Mesenteric fat pad (tissue), 1 donor: ENCODE results near the gene FRMPD2. TPM values are rescaled to one million over a fixed set of nuclear protein-coding genes. Genes with fewer than 3 reads are reported as not detected.
"Not testable (repeated sequence)": the region's sequence is repeated elsewhere in the genome, so short reads cannot be mapped to it uniquely, and the experiment has no call there.

ENCODE experiments used
- DNase-seq: peaks from one replicate; pipeline ENCODE4 v3.0.0-alpha.2; 2020; ENCODE audit warnings: low spot score
- total RNA-seq: library from RNA; stranded (reverse); fragmentation: NEBNext Ultra II Directional; extraction: Animal tissue kit (Norgen Biotek cat#: 25700); gene quantifications from one replicate; pipeline ENCODE4 v1.2.1, GENCODE V29; 2021
- donor health status: DM: yes; HTN: yes; CAD: no.

FRMPD2 gene
- total RNA-seq, 1 donor from 2014 or later: not detected

- DNase-seq: no peak
Observed at GRCh38 chr10:48233559-48234005, 40.9 kb downstream of the FRMPD2 start.

DNA sequence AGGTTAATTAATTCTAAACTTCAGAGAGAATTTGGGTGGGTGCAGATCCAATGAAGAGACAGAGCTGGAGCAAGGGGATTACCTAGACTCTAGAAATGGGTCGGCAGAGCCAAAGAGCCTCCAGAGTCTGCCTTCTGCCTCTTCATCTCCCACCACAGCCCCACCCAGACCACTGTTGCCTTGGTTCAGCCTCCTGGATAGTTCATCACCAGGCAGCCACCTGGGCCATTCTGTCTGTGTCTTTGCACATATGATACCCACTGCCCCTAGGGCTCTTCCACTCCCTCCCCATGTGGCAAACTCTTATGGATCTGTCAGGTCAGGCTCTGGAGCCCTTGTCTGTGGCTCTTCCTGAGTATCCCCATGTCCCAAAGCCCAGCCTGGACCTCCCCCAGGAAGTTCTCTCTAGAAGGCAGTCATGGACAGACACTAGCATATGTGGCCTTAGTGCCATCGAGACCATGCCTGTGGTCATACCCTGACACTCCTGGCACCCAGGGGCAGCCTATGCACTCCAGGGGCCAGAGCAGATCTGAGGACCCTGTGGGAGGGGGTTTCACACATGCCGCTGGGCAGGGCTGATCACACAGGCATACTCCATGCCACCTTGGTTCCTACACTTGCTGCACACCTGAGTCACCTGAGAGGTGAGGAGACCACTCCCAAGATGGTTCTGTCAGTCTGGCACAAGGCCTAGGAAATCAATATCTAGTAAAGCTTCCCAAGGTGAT is 41.6 kb downstream of the FRMPD2 start:
- DNase-seq: peak; percentile 59

DNA sequence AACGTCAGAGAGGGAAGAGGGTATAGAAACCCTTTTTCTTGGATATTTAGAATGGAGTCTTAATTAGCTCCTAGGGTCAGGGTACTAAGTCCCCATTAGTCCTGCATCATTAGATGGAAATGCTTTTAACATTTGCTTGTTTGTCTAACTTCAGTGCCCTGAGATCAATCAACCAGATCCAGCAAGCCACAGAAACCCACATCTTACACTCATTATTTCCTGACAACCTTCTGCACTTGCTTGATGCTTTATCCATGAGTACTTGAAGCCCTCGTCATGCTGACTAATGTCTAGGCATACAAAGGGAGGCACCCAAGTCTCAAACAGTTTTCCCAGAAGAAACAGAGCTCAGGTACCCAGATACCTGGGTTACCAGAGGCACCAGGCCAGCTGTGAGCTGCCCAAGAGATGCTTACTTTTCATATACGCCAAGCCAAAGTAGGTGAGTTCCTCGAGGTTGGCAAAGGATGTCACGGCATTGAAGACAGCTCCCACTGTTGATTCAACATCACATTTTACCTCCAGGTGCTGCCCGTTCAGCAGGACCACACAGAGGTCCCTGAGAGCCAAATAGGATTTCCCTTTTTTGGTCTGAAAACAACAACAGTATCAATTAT is 42.7 kb downstream of the FRMPD2 start:
- DNase-seq: no peak

GRCh38 chr10:48231178-48231577 is 43.3 kb downstream of the FRMPD2 start:
- no peak for DNase-seq

- DNase-seq: no peak
Observed at GRCh38 chr10:48227213-48227612, 47.3 kb downstream of the FRMPD2 start.

DNA sequence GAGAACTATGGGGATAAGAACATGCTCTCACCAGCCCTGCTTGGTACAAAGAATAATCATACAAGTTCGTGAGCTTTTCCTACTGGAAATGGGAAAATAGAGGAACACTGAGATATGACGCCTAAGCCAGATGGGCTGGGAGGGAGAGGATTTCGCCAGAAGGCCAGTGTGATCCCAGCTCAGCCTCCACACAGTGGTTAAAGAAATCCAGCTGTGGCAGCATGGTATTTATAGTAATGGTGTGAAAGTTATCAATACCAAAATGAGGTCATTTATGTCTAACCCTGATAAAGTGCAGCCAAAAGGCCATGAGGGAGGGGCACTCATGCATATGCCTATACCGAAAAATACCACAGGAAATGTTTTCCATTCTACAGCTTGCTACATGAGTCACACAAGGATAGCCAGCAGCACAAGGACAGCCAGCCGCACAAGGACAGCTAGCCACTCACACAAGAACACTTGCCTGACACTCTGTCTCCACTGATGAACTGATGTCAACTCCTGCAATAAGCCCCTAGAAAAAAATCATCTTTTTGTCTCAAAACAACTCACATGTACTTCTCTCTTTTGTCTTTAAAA is 49.4 kb downstream of the FRMPD2 start:
- DNase-seq: no peak

DNA sequence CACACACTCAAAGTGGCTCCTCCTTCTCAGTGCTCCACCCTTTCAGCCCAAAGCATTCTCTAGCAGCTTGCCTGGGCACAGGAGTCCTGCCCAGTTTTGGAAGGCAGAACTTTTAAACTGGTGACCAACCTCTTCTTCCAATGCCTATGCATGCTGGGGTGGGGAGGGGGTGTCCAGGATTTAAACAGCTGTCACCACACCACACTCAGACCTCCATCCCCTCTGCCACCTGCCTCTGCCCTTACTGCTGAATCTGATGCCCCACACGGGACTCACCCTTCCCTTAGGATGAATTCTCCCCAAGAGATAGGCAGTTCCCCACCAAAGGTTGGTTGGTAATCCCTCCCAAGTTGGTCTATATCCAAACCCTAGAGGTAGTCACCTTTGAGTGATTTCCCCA is 50.2 kb downstream of the FRMPD2 start:
- no peak for DNase-seq

DNA sequence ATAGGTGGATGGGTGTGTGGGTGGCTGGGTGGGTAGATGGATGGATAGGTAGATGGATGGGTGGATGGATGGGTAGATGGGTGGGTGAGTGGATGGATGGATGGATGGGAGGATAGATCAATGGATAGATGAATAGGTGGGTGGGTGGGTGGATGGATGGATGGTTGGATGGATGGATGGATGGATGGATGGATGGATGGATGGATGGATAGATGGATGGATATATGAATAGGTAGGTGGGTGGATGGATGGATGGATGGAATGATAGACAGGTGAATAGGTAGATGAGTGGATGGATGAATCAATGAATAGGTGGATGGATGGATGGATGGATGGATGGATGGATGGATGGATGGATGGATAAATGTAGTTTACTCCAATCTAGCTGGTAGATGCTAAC is 52.7 kb downstream of the FRMPD2 start:
- DNase-seq: no peak

DNA sequence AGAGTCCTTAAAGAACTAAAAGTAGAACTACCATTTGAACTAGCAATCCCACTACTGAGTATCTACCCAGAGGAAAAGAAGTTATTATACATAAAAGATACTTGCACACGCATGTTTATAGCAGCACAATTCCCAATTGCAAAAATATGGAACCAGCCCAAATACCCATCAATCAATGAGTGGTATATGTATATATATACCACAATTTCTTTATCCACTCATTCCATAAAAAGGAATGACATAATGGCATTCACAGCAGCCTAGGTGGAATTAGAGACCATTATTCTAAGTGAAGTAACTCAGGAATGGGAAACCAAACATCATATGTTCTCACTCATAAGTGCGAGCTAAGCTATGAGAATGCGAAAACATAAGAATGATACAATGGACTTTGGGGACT is 53.5 kb downstream of the FRMPD2 start:
- DNase-seq: not testable (repeated sequence)

DNA sequence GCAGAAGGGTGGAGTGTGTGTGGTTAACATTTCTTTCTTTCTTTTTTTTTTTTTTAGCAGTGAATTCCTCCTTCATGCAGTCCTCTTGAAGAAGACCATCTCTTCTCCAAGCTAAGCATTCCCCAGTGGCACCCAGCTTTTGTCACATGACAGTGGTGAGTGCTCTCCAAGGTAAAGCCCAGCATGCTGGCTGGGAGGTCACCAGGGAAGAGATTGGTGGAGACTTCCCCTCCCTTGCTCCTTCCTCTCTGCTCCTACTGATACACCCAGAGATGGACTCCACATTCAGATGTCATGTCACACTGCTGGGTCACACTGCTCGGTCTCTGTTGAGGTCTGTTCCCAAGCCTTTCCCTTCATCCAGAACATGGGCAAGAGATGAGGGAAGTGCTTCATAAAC is 55.3 kb downstream of the FRMPD2 start:
- DNase-seq: no peak

GRCh38 chr10:48216744-48217143 is 57.8 kb downstream of the FRMPD2 start:
- DNase-seq: no peak

- no peak for DNase-seq
Observed at GRCh38 chr10:48216204-48216505, 58.3 kb downstream of the FRMPD2 start.

- DNase-seq: no peak
Observed at GRCh38 chr10:48215486-48216203, 58.9 kb downstream of the FRMPD2 start.

GRCh38 chr10:48214716-48215485 is 59.6 kb downstream of the FRMPD2 start:
- DNase-seq: no peak

- DNase-seq: no peak
Observed at GRCh38 chr10:48213047-48213446, 61.4 kb downstream of the FRMPD2 start.

DNA sequence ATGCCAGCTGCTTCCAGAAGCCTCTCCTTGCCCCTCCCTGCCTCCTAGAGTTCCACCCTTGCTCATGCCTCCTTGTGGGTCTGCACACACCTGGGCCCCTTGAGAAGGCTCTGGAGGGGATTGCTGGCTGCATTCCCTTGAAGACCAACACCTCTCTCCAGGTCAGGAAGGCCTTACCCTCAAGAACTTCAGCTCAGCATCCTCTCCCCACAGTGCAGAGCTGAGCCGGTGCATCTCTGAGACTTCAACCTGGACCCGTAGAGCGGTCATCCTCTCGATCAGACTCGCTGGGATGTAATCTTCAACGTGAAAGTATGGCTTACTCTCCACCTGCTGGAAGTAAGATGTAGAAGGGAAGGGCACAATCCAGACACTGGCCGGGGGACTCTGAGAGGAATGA is 62.7 kb downstream of the FRMPD2 start:
- no peak for DNase-seq

DNA sequence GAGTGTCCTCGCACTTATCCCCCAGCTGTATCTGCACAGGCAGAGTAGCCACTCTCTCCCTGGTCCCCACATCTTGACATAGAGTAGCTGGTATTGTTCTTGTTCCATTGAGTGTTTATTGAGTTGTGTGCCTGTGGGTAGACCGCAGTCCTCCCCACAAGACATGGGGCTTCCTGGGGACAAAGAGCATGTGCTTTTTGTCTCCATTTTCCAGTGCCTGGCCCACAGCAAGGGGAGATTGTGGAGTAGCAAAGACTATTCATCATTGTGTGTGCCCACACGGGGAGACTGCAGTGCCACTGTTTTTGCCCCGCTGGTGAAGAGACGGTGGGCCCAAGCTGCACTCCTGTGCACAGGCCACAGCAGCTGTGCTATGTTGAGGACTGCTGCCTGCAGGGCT is 63.5 kb downstream of the FRMPD2 start:
- DNase-seq: no peak

DNA sequence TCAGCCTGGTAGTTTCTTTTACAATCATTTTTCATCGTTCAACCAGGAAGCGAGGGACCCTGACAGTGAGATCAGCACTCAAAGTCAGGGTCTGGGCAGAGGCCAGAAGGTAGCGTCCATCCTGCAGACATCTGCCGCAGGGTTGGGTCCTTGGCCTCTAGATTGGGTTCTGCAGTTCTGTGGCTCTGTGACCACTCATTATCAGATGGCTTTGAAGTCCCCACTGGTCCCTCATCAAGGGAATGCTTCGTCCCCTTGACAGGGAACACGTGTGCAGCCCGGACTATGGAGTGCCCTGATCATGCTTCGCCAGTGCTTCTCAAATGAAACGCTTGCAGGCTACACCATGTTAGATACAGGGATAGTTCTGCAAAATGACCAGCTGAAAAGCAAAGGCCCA is 64.1 kb downstream of the FRMPD2 start:
- no peak for DNase-seq

DNA sequence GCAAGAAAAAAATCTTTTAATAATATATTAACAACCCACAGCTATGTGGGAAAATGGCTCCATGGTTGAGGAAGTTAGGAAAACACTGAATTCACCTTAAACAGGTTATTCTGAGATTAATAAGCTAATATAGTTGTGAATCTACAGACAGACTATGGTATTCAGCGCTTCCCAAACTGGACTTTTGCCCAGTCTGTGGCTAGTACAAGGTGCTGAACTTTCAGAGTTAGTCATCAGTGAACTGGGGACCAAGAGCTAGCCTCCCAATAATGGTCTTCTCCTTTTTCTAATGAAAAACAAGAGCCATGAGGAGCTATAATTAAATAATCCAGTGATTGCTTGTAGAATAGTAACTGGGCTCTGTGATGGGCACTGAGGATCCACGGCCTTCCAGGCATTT is 65.3 kb downstream of the FRMPD2 start:
- no peak for DNase-seq

GRCh38 chr10:48207853-48208252 is 66.6 kb downstream of the FRMPD2 start:
- no peak for DNase-seq

DNA sequence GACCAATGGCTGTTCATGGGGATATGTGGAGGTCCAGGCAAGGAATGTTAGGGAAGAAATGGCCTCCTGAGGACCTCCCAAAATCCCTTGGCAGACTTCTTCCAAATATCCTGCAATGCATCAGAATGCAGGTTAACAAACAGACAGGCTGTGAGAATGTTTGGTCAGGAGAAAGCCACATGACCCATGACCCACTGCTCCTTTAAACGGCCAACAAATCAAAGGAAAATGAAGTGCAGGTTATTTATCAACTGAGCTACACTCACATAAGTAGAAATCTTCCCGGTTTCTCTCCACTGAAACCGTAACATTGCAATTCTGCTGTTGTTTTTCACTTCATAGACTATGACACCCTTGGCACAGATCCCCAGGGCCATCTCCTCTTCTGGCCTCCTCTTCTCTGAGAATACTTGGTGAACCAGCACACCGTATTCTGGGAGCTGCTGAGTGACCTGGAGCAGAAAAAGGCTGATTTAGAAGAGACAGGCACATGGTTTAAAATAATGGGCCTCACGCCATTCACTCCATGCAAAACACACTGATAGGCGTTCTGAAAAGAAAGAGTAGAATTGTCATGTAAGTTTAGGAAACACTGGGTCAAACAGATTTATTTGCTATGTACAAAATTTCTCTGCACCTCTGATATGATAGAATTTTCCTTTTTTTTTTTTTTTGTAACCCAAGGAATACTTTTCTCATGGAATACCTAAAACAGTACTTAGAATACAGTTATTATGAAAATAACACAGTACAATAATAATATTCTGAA is 67.8 kb downstream of the FRMPD2 start:
- no peak for DNase-seq
